ENCODE results near the gene SLC6A12.

Gene SLC6A12

DNA sequence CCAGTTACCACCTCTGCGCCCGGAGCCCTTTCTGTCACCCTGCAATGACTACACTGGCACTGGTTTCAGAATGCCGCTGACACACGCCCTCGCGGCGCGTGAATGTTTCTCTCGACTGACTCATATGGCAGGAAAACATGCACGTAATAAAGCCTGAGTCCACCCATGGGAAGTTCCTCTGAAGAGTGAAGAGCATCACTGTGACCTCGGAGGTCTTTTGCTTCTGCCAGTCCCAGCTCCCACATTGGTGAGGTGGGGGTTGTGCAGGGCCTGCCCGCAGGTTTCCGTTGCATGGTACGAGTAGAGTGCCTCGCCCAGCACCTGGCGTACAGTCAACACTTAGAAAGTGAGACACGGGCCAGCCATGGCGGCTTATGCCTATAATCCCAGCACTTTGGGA lies 11.1 kb upstream of the SLC6A12 start (continued):
- TF ChIP-seq, protein P1, sequence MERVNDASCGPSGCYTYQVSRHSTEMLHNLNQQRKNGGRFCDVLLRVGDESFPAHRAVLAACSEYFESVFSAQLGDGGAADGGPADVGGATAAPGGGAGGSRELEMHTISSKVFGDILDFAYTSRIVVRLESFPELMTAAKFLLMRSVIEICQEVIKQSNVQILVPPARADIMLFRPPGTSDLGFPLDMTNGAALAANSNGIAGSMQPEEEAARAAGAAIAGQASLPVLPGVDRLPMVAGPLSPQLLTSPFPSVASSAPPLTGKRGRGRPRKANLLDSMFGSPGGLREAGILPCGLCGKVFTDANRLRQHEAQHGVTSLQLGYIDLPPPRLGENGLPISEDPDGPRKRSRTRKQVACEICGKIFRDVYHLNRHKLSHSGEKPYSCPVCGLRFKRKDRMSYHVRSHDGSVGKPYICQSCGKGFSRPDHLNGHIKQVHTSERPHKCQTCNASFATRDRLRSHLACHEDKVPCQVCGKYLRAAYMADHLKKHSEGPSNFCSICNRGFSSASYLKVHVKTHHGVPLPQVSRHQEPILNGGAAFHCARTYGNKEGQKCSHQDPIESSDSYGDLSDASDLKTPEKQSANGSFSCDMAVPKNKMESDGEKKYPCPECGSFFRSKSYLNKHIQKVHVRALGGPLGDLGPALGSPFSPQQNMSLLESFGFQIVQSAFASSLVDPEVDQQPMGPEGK (CRISPR knock-in tag; IDR thresholded peaks at IDR 0.05; ENCODE audit: borderline replicate concordance) = no peak
- no peak for TF ChIP-seq ISL1 (CRISPR knock-in tag; IDR thresholded peaks at IDR 0.05)
- no peak for TF ChIP-seq ZNF70 (CRISPR knock-in tag; IDR thresholded peaks at IDR 0.05)
- TF ChIP-seq OSR1 (CRISPR knock-in tag; IDR thresholded peaks at IDR 0.05) = no peak
- TF ChIP-seq TOX (CRISPR knock-in tag; IDR thresholded peaks at IDR 0.05; ENCODE audit: borderline replicate concordance) = no peak

DNA sequence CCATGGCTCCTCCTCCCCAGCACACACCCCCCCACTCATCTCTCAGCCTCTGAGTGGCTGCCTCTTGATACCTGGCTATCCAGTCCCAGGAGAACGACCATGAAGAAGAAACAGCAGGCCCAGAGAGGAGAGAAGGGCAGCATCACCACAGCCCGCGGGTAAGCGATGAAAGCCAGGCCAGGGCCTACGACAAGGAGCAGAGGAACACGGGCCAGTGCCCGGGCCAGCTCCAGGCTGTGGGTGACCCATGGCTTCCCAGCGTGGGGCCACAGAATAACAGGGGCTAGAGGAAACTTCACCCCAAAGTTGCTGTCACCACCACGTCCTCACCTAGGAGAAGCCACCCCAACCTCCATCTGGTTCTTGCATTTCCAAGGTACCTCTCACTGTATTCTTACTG lies 10.4 kb upstream of the SLC6A12 start:
- no peak for ATAC-seq
- TF ChIP-seq, protein P2, sequence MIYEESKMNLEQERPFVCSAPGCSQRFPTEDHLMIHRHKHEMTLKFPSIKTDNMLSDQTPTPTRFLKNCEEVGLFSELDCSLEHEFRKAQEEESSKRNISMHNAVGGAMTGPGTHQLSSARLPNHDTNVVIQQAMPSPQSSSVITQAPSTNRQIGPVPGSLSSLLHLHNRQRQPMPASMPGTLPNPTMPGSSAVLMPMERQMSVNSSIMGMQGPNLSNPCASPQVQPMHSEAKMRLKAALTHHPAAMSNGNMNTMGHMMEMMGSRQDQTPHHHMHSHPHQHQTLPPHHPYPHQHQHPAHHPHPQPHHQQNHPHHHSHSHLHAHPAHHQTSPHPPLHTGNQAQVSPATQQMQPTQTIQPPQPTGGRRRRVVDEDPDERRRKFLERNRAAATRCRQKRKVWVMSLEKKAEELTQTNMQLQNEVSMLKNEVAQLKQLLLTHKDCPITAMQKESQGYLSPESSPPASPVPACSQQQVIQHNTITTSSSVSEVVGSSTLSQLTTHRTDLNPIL (CRISPR knock-in tag; IDR thresholded peaks at IDR 0.05; ENCODE audit: low read depth) = no peak

DNA sequence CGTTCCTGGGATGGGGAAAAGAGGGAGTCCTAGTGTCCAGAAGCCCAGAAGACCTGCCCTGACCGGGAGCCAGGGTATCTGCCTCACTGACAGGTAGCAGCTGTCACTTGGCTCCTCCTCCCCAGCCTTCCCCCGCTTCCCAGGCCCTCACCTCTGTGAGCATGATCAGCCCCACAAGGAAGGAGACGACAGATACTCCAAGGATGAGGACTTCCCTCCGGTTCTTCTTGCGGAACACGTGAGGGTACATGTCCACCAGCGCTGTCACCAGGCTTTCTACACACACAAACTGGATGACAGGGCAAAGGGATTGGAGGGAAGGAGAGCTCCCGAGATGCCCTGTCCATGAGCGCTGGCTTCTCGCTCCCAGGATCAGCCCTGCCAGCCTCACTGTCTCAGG lies 9.9 kb upstream of the SLC6A12 start:
- no peak for ATAC-seq

DNA sequence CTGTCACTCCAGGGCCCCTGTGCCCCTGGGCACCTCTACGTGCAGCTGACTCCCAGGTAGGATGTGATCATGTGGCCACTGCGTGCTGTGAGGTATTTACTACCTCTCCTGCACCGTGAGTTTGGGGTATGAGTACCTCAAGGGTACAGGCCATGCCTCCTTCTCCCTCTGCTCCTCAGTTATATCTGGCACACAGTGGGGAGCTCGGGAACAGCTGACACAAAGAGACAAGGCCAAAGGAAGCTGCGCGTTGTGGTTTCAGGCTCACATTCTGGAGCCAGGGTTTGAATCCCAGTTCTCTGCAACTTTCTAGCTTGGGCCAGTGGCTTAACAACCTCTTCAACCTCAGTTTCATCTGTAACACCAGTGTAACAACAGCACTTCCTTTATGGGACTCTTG lies 7.8 kb upstream of the SLC6A12 start:
- no peak for ATAC-seq
- TF ChIP-seq ZFP3 (CRISPR knock-in tag; IDR thresholded peaks at IDR 0.05) = no peak
- TF ChIP-seq ZNF8 (CRISPR knock-in tag; IDR thresholded peaks at IDR 0.05) = no peak
- no peak for TF ChIP-seq ISL1 (CRISPR knock-in tag; IDR thresholded peaks at IDR 0.05)
- TF ChIP-seq, protein P3, sequence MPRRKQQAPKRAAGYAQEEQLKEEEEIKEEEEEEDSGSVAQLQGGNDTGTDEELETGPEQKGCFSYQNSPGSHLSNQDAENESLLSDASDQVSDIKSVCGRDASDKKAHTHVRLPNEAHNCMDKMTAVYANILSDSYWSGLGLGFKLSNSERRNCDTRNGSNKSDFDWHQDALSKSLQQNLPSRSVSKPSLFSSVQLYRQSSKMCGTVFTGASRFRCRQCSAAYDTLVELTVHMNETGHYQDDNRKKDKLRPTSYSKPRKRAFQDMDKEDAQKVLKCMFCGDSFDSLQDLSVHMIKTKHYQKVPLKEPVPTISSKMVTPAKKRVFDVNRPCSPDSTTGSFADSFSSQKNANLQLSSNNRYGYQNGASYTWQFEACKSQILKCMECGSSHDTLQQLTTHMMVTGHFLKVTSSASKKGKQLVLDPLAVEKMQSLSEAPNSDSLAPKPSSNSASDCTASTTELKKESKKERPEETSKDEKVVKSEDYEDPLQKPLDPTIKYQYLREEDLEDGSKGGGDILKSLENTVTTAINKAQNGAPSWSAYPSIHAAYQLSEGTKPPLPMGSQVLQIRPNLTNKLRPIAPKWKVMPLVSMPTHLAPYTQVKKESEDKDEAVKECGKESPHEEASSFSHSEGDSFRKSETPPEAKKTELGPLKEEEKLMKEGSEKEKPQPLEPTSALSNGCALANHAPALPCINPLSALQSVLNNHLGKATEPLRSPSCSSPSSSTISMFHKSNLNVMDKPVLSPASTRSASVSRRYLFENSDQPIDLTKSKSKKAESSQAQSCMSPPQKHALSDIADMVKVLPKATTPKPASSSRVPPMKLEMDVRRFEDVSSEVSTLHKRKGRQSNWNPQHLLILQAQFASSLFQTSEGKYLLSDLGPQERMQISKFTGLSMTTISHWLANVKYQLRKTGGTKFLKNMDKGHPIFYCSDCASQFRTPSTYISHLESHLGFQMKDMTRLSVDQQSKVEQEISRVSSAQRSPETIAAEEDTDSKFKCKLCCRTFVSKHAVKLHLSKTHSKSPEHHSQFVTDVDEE (CRISPR knock-in tag; IDR thresholded peaks at IDR 0.05) = no peak

More for the DNA sequence above, 9.9 kb upstream of the SLC6A12 start:
- TF ChIP-seq GLIS3 (CRISPR knock-in tag; IDR thresholded peaks at IDR 0.05) (no peak), CSDC2 (CRISPR knock-in tag; IDR thresholded peaks at IDR 0.05) (no peak), BACH2 (CRISPR knock-in tag; IDR thresholded peaks at IDR 0.05; ENCODE audit: borderline replicate concordance) (no peak), ZC3H10 (CRISPR knock-in tag; IDR thresholded peaks at IDR 0.05) (no peak), OSR1 (CRISPR knock-in tag; IDR thresholded peaks at IDR 0.05) (no peak)

DNA sequence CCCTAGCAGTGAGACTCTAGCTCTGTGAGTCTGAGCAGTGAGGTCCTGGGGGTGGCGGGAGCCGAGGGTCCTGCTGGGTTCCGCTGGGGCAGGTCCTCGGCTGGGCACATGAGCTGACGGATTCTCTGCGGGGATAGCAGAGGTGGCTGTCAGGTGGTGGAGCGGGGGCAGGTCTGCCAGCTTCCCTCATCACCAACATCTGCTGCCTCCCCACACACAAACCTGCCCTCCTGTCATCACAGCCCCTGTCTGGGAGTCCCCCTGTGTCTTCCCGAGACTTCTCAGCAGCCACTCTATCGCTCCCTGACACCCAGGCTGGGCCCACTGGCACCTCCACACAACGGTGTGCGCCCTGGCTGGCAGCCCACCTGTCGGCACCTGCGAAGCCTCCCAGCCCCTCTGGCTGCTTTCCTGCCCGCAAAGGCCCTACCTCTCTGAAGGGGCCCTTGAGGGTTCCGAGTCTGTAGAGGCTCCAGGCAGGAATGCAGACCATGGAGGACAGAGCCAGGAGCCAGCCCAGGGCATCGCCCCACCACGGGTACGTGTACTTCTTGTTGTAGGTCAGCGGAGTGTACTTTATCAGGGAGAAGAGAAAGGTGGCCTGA lies 7.1 kb upstream of the SLC6A12 start:
- ATAC-seq = no peak

More for the DNA sequence above, 7.1 kb upstream of the SLC6A12 start:
- TF ChIP-seq, protein P2 (CRISPR knock-in tag; IDR thresholded peaks at IDR 0.05; ENCODE audit: low read depth) = no peak
- no peak for TF ChIP-seq RARB (CRISPR knock-in tag; IDR thresholded peaks at IDR 0.05)
- no peak for TF ChIP-seq PPARA (CRISPR knock-in tag; IDR thresholded peaks at IDR 0.05; ENCODE audit: borderline replicate concordance)
- TF ChIP-seq ZFP3 (CRISPR knock-in tag; IDR thresholded peaks at IDR 0.05) = no peak
- TF ChIP-seq ZNF565 (CRISPR knock-in tag; conservative IDR thresholded peaks at IDR 0.05; ENCODE audit: low read depth) = no peak
- TF ChIP-seq ZNF8 (CRISPR knock-in tag; IDR thresholded peaks at IDR 0.05) = no peak
- no peak for TF ChIP-seq ZNF70 (CRISPR knock-in tag; IDR thresholded peaks at IDR 0.05)
- TF ChIP-seq CSDC2 (CRISPR knock-in tag; IDR thresholded peaks at IDR 0.05) = no peak
- TF ChIP-seq ZFP30 (CRISPR knock-in tag; IDR thresholded peaks at IDR 0.05) = no peak
- no peak for TF ChIP-seq OSR1 (CRISPR knock-in tag; IDR thresholded peaks at IDR 0.05)
- TF ChIP-seq, protein P3 (CRISPR knock-in tag; IDR thresholded peaks at IDR 0.05) = no peak
- no peak for TF ChIP-seq SNAI2 (CRISPR knock-in tag; IDR thresholded peaks at IDR 0.05)
- TF ChIP-seq, protein P4, sequence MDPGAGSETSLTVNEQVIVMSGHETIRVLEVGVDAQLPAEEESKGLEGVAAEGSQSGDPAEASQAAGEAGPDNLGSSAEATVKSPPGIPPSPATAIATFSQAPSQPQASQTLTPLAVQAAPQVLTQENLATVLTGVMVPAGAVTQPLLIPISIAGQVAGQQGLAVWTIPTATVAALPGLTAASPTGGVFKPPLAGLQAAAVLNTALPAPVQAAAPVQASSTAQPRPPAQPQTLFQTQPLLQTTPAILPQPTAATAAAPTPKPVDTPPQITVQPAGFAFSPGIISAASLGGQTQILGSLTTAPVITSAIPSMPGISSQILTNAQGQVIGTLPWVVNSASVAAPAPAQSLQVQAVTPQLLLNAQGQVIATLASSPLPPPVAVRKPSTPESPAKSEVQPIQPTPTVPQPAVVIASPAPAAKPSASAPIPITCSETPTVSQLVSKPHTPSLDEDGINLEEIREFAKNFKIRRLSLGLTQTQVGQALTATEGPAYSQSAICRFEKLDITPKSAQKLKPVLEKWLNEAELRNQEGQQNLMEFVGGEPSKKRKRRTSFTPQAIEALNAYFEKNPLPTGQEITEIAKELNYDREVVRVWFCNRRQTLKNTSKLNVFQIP (CRISPR knock-in tag; IDR thresholded peaks at IDR 0.05; ENCODE audit: borderline replicate concordance, low read depth) = no peak
- no peak for TF ChIP-seq BACH2 (CRISPR knock-in tag; IDR thresholded peaks at IDR 0.05; ENCODE audit: borderline replicate concordance)
- no peak for TF ChIP-seq ZC3H10 (CRISPR knock-in tag; IDR thresholded peaks at IDR 0.05)
- no peak for TF ChIP-seq TOX (CRISPR knock-in tag; IDR thresholded peaks at IDR 0.05; ENCODE audit: borderline replicate concordance)
